ENCODE data around the gene SUSD1. TPM values are rescaled to one million over a fixed set of nuclear protein-coding genes. Genes with fewer than 3 reads are reported as not detected.

SUSD1 gene
- total and polyA plus RNA-seq, 2 donors (not counting 3 experiments of a cell fraction or from before 2014, with no cell fraction given): 33.1 to 37.8 TPM

DNA sequence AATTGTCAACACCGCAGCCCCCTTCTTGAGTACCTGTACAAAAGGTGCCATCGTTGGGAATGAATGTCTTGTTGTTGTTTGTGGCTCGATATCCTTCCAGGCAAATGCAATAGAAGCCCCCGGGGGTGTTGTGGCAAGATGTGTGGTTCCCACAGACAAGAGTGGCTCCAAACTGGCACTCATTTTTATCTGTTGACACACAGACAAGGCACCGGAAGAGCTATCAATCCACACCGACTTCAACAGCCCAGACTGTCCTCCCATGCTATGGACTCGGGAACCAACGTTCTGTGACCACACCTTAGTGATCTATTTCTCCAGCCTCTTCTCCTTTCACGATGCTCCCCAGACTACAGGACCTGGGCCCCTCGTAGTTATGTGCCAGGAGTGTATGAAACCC, 25.9 kb downstream of the SUSD1 start:
- dilution Hi-C loops (cut with MboI; ENCODE audit: extremely low pct_ligation_motif_present, low sequenced_read_pairs) (no loop called here), intact Hi-C loops (cut with micrococcal nuclease) (no loop called here)
- Histone ChIP-seq H3K79me2 (ENCODE audit: control insufficient read depth, insufficient read depth, low read length) (no peaks in the 10 kb centered on the region), H3K4me3 (replicated peaks in 1 of 3; ENCODE audit: insufficient read depth in 1 of 3, low read depth in 1 of 3, low read length in 3 of 3) (no peak overlapping the region), H4K20me1 (replicated peaks; ENCODE audit: control insufficient read depth, extremely low read depth, insufficient read depth, low read length) (no peaks in the 10 kb centered on the region), H3K27ac (ENCODE audit: insufficient read depth, low read depth, low read length) (no peak overlapping the region), H3K9me1 (replicated peaks; ENCODE audit: control insufficient read depth, extremely low read depth, insufficient read depth, low read length) (no peaks in the 10 kb centered on the region), H3K4me1 (ENCODE audit: control insufficient read depth, extremely low read depth, insufficient read depth, low read length) (no peaks in the 10 kb centered on the region), H3K36me3 (ENCODE audit: control insufficient read depth in 2 of 2, extremely low read depth in 1 of 2, insufficient read depth in 2 of 2, low read length in 2 of 2) (peaks cover 0 to 3% of the 10 kb centered on the region in 2 experiments), H3K9me3 (replicated peaks; ENCODE audit: control insufficient read depth, insufficient read depth, low read length) (no peaks in the 10 kb centered on the region), H3K4me2 (ENCODE audit: insufficient read depth, low read length) (no peak overlapping the region), H3K27me3 (ENCODE audit: control insufficient read depth in 2 of 2, insufficient read depth in 2 of 2, low read length in 2 of 2) (no peaks in the 10 kb centered on the region), H3K9ac (replicated peaks; ENCODE audit: extremely low read depth, insufficient read depth, low read length) (no peak overlapping the region), H2AFZ (ENCODE audit: low read depth, low read length) (no peak overlapping the region)
- TF ChIP-seq, protein P1, sequence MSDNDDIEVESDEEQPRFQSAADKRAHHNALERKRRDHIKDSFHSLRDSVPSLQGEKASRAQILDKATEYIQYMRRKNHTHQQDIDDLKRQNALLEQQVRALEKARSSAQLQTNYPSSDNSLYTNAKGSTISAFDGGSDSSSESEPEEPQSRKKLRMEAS (IDR thresholded peaks at IDR 0.05; ENCODE audit: insufficient read depth, insufficient read length): no peak
- FAIRE-seq (no peak), DNase-seq (ENCODE audit: low read depth, low spot score) (no peak)
- ChIA-PET CTCF (no interaction called here), POLR2A (no interaction called here)
- no TSS peak for BruUV-seq (replicated peaks)

DNA sequence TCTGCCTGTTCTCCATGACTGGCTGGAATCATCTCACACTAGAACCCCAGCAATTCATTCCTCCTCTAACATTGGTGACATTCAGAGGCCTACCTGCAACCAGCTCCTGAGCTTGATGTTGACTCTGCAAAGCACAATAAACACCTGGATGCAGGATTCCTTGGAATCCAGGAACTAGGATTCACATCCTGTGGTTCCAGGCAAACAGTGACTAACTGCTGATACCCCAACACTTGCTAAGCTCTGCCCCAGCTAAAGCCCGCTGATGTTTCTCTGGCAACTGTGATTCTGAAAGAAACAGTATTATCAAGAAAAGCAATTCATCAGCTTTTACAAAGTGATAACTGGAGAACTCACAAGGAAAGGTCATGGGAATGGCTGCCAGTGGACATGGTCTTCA, 29.2 kb downstream of the SUSD1 start:
- Histone ChIP-seq H3K4me2 (ENCODE audit: insufficient read depth, low read length) (no peak overlapping the region), H3K79me2 (ENCODE audit: control insufficient read depth, insufficient read depth, low read length) (no peaks in the 10 kb centered on the region), H3K27me3 (ENCODE audit: control insufficient read depth in 2 of 2, insufficient read depth in 2 of 2, low read length in 2 of 2) (no peaks in the 10 kb centered on the region), H3K4me1 (ENCODE audit: control insufficient read depth, extremely low read depth, insufficient read depth, low read length) (no peaks in the 10 kb centered on the region), H3K9me1 (replicated peaks; ENCODE audit: control insufficient read depth, extremely low read depth, insufficient read depth, low read length) (no peaks in the 10 kb centered on the region), H2AFZ (ENCODE audit: low read depth, low read length) (no peak overlapping the region), H3K9ac (replicated peaks; ENCODE audit: extremely low read depth, insufficient read depth, low read length) (no peak overlapping the region), H3K27ac (ENCODE audit: insufficient read depth, low read depth, low read length) (no peak overlapping the region), H3K9me3 (replicated peaks; ENCODE audit: control insufficient read depth, insufficient read depth, low read length) (no peaks in the 10 kb centered on the region), H3K4me3 (replicated peaks in 1 of 3; ENCODE audit: insufficient read depth in 1 of 3, low read depth in 1 of 3, low read length in 3 of 3) (no peak overlapping the region), H3K36me3 (ENCODE audit: control insufficient read depth in 2 of 2, extremely low read depth in 1 of 2, insufficient read depth in 2 of 2, low read length in 2 of 2) (peaks cover 0 to 6% of the 10 kb centered on the region in 2 experiments), H4K20me1 (replicated peaks; ENCODE audit: control insufficient read depth, extremely low read depth, insufficient read depth, low read length) (no peaks in the 10 kb centered on the region)
- DNase-seq (ENCODE audit: low read depth, low spot score) (no peak), FAIRE-seq (no peak)
- TF ChIP-seq FOS (IDR thresholded peaks at IDR 0.05; ENCODE audit: borderline replicate concordance, insufficient read depth, low read length) (no peak), MYC (IDR thresholded peaks at IDR 0.05; ENCODE audit: low read depth, low read length) (no peak), GATA2 (IDR thresholded peaks at IDR 0.05; ENCODE audit: insufficient read depth, insufficient read length, low read depth, low read length) (no peak), EZH2 (IDR thresholded peaks at IDR 0.05; ENCODE audit: borderline replicate concordance, low read depth, low read length, severe bottlenecking) (no peak)
- TF ChIP-seq, protein P2, sequence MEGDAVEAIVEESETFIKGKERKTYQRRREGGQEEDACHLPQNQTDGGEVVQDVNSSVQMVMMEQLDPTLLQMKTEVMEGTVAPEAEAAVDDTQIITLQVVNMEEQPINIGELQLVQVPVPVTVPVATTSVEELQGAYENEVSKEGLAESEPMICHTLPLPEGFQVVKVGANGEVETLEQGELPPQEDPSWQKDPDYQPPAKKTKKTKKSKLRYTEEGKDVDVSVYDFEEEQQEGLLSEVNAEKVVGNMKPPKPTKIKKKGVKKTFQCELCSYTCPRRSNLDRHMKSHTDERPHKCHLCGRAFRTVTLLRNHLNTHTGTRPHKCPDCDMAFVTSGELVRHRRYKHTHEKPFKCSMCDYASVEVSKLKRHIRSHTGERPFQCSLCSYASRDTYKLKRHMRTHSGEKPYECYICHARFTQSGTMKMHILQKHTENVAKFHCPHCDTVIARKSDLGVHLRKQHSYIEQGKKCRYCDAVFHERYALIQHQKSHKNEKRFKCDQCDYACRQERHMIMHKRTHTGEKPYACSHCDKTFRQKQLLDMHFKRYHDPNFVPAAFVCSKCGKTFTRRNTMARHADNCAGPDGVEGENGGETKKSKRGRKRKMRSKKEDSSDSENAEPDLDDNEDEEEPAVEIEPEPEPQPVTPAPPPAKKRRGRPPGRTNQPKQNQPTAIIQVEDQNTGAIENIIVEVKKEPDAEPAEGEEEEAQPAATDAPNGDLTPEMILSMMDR (IDR thresholded peaks at IDR 0.05; ENCODE audit: extremely low read depth in 1 of 2, insufficient read depth in 1 of 2, low read depth in 1 of 2, low read length in 2 of 2): no peak
- TF ChIP-seq, protein P1 (IDR thresholded peaks at IDR 0.05; ENCODE audit: insufficient read depth, insufficient read length): no peak
- ChIA-PET CTCF (interaction anchor here (0.9 to 1.6 kb wide), 4 partner anchors 10 to 35 kb away, joined by 3 read pairs; no protein-coding TSS in a partner anchor), POLR2A (no interaction called here)
- BruUV-seq (replicated peaks): no TSS peak
- intact Hi-C loops (cut with micrococcal nuclease): no loop called here
- dilution Hi-C loops (cut with MboI; ENCODE audit: extremely low pct_ligation_motif_present, low sequenced_read_pairs): no loop called here

Measured in endothelial cell of umbilical vein (primary cell).